NCI-H2227 treated with DMSO at 0.1 percent for 48 hours (cell line): ENCODE data around the gene TIMP1.
"Not testable (repeated sequence)": the region's sequence is repeated elsewhere in the genome, so short reads cannot be mapped to it uniquely, and the experiment has no call there.

Experiments
- DNase-seq: peaks from one replicate; lab custom pipeline; 2025; lab: John Stamatoyannopoulos, UW

TIMP1 gene

DNA sequence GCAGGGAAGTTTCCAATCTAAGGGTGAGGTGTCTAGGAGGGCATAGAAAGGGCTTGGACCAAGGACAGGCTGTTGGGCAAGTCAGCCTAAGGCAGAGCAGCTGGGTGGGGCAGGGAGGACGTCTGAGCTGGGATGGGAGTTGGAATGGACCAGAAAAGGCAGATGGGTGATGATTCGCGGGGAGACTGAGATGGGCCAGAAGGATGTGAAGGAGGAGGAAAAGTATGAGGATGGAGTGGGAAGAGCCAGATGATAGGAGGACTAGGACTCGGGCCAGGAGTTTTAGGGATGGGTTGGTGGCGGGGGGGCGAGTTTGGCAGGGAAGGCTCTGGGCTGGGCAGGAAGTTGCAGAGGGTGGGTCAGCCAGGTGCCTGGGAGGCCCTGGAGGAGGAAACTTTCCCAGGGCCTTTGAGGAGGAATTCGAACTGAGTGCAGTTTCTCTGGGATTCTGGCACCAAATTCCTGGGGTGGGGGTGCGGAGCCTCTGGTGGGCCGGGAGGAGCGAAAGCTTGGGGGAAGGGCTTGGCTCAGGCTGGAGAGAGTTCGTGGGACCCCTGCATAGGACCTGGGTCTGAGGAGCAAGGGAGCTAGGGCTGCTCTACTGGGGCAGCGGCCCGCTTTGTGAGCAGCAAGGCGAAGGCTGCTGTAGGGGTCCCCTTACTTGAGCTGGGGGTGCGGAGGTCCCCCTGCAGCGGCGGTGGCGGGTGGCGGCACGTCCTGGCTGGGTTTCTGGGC is 8.7 kb upstream of the TIMP1 start:
- no peak for DNase-seq

DNA sequence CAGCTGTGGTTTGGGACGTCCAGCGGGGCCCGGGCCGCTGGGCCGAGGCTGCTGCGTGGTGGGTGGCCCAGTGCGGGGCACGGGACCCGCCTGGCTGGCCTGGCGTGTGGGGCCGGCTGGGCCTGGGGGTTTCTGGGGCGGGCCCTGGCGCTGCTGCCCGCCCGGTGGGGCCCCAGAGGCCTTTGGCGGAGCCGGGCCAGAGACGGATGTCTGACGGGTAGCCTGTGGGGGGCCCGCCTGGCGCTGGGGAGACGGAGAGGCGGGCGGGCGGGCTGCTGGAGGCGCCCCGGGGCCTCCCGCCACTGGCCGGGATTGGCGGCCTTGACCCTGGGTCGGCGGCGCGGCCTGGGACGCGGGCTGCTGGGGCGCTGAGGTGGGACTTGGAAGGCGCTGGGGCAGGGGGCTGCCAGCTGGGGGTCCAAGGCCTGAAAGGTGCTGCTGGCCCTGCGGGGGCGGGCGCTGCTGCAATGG is 8.1 kb upstream of the TIMP1 start:
- no peak for DNase-seq

DNA sequence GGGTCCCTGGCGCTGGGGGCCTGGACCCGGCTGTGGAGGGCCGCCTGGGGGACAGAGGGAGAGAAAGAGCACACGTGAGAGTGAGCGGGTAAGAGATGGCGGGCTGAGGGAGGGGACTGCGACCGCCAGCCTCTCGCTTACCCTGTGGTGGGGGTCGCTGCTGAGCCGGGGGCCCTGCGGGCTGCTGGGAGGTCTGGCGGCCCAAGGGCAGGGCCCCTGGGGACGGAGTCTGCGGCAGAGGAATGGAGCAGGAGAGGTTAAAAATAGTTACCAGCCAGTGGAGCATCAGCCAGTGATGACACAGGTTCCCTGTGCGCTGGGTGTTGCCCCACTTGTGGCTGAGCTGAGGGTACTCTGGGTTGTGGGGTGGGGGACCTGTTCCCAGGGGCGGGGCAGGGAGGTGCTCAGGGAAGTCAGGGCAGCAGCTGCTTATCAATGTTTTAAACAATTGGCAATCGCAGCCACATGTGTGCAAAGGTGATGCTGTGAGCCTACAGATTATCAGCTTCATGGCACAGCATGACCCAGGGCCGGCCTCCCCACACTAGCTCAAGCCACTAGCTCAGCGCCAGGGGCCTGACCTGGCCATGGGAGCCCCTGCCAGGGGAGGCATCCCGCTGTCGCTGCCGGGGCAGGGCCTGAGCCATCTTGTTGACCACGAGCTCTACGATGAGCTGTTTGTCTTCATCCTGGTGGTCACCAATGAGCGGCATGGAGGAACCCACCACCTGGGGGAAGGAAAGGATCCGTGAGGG is 7.5 kb upstream of the TIMP1 start:
- no peak for DNase-seq

DNA sequence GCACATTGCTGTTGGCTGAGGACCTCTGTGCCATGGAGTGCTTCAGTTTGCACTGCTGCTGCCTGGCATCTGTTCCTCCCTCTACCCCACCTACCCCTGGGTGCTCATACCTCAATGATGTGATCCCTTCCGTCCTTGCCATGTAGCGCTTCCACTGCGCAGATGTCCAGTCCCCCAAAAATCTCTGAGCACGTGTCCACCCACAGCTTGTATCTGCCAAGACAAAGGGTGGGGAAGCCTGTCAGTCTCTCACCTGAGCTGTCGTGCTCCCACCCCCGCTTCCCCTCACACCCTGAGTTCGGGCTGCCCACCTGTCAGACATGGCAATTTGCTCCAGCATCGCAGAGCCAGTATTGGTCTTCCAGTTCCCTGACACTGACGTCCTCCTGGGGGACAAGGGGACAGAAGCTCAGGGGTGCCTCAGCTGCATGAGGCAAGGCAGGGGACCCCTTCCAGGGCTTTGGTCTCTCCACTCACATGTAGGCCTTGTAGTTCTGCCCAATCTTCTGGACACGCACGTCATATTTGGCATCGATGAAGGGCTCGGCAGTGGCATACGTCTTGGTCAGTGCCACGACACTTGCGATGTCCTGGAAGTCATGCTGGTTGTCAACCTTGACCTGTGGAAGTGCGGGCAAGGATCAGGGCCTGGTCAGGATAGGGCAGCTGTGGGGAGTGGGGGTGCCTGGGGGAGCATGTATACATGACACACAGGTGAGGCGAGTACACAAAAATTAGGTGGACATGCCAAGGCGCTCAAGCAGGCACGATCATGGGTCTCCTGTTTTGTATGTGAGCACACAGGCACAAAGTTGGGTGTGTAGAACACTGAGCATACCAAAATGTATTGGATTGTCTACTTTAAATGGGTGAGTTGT is 6.0 kb upstream of the TIMP1 start:
- DNase-seq = no peak

DNA sequence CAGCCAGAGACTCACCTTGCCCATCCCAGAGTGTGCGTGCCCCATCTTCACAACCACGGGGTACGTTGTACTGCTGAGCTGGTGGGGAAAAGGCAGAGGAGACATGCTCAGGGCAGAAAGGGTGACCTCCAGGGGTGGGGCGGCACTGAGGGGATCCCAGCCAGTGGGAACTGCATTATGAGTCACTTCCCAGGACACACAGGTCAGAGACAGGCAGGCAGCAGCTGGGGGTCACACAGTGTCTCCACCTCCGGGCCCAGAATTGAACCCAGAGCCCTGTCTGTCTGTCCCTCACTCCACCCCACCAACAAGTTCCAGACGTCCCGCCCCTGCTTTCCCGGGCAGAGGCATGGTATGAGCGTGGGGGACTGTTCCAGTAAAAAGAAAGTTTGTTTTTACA is 4.8 kb upstream of the TIMP1 start:
- DNase-seq = no peak

DNA sequence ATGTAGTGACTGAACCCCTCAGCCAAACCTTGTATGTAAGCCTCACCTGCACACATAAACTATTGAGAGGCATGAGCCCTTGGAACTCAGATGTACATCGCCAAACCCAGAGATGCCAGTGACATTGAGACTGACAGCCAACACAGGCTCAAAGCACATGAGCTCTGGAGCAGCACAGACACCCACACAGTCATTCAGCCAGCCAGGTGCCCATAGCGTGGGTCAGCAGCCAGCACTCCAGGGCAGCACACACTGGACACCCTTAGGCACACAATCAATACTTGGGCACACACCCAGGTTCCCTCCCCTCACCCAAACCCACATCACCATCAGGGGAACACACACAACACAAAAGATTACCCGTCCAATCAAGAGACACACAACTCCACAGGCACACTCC is 4.3 kb upstream of the TIMP1 start:
- DNase-seq = no peak

DNA sequence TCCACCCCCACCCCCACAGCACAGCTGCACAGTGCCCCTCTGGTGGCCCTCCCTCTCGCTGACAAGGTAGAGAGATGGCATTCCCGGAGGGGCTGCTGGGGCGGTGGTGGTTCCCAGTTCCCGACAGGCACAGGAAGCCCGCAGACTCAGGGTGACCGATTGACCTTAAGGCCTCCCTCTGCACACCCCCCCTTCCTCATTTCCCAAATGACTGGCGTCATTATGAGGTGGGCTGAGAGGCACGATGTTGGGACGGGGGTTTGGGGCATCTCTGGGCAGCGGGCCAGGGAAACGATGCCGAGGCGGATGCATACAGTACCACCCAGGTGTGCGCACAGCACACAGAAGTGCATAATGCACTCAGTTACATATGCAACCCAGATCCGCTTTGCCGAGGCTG is 3.5 kb upstream of the TIMP1 start:
- DNase-seq = no peak

DNA sequence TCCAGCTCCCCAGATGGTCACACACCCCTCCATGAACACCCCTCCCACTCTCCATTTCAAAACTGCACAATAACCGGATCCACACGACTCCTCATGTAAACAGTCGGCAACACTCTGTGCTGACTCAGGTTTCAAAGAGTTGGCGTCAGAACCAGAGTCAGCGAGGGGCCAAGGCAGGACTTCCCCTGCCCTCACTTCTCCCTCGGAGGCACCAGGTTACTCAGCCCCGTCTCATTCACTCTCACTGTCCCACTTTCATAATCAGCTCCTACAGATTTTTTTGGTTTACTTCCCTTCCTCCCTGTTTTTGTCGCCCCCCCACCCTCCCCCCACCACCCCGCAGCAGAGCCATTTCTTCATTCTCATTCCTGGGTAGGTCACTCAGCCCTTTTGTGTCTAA is 2.7 kb upstream of the TIMP1 start:
- DNase-seq = no peak

DNA sequence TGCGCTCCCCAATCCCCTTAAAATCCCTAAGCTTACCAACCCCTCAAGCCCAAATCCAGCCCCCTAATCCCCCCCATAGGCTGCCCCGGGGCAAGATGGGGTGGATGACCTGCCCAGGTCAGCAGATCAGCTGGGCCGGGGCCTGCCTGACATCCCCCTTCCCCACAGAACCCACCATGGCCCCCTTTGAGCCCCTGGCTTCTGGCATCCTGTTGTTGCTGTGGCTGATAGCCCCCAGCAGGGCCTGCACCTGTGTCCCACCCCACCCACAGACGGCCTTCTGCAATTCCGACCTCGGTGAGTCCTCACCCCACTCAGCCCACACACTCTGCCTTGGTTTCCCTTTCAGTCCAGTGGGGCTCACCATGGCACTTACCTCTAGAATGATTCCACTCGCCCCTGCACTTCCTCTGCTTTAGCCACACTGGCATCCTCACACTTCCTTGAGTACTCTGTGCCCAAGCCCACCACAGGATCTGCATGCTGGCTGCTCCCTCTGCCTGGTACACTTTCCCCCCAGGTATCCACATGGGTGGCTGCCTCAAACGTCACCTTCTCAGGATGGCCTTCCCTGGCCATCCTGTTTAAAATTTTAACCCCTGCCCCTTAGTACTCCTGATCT is 1.1 kb downstream of the TIMP1 start:
- no peak for DNase-seq

DNA sequence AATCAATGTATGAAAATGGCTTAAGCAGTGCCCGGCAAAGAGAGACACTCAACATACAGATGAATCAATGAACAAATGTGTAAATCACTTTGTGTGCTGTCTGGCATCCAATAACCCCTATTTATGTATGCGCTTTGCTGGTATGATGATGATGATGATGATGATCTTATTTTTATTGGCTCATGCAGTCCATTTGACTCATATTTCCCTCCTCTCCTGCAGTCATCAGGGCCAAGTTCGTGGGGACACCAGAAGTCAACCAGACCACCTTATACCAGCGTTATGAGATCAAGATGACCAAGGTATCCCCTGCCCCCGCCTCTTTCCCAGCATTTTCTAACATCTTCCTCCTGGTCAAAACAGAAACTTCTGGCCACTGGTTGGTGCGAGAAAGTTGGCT is 2.5 kb downstream of the TIMP1 start:
- DNase-seq = no peak

DNA sequence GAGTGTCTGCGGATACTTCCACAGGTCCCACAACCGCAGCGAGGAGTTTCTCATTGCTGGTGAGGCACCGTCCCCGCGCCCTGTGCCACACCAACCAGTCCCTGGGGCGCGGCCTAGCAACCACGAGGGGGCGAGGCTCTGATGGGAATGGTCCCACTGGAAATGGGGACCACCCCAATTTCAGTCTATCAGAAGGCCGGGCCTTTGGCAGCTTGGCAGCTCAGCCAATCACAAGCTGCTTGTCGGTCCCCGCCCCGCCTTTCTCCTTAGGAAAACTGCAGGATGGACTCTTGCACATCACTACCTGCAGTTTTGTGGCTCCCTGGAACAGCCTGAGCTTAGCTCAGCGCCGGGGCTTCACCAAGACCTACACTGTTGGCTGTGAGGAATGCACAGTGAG is 3.0 kb downstream of the TIMP1 start:
- DNase-seq = no peak

DNA sequence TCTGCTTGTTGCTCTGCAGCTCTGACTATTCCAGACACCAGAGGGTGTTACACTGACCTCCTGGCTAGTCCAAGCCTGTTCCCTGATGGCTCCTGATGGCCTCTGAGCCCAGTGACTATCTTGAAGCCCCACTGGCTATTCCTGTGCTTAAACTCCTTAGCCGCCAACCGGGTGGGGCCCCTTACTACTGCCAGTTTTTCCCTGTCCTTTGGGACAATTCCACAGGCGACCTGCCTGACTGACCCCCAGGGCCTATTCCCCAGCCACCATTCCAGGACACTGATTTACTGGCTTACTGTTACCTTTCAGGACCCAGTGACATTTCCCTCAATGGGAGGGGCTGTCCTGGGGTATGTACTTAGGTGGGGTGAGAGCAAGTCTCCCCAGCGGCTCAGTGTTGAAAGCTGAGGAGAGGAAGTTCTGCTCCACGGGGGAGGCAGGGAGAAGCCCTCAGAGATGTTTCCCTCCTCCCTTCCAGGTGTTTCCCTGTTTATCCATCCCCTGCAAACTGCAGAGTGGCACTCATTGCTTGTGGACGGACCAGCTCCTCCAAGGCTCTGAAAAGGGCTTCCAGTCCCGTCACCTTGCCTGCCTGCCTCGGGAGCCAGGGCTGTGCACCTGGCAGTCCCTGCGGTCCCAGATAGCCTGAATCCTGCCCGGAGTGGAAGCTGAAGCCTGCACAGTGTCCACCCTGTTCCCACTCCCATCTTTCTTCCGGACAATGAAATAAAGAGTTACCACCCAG is 4.0 kb downstream of the TIMP1 start:
- no peak for DNase-seq

DNA sequence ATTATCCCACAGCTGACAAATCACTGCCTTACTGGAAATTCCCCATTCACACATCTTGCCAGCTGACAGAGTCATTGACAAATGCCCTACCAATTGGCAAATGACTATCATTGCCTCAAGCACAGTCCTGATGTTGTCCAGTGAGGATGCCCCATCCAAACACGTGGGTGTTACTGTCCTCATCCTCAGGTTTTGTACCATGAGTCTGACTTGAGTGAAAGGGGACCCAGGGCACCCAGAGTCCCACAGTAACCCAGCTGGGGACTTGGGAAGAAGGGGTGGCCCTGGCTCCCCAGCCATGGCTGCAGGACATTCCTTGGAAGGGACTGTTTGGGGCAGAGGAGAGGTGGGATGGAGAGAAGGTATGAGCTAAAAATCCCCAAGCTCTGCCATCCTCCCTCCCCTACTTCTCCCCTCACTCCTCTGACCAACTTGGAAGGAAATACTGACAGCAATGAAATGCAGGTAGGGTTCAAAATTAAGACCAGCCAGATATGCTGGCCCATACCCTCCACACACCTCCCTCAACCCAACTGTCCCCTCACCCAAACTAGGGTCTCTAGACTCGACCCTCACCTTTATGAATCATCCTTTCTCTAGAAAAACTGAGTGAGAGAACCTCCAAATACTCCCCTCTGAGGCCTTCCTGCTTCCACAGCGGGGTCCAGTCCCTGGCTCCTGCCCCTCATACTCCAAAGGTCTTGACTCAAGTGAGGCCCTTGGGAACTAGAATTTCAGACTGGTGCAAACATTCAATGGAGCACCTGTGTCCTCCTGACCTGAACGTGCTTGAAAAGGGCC is 5.1 kb downstream of the TIMP1 start:
- DNase-seq = no peak

DNA sequence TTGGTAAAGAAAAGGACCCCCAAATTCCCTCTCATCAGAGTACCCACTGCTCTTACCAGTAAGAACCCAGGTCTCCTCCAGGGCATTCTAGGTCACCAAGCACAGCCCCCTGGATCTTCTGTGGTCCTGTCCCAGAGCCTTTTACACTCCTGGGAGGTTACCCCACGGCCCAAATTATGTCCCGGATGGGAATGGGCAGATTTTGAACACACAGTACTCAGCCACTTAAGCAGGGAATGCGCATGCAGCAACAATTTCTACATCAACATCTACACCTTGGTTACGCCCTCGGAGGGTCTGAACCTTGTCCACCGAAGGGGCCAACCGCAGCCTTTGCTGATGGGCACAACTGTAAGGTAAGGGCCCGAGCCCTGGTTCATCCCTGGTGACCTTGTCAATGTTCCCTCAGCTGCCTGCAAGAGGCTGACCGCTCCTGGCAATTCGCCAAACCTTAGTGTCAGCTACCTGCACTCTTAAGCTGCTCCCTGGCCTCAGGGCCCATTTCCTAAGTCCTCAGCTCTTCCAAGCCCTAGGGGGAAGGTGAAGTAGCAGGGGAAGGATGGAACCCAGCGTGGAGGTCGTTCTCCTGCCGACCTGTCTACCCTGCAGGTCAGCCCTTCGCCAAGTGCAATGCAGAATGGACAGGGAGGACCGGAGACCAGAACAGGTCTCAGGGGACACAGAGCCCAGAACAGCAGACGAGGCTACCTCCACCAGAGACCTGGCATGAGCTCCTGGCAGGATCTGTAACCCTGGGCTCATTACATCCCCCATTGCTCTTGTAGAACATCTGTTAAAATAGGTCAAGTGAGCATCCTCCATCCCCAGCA is 5.9 kb downstream of the TIMP1 start:
- no peak for DNase-seq

DNA sequence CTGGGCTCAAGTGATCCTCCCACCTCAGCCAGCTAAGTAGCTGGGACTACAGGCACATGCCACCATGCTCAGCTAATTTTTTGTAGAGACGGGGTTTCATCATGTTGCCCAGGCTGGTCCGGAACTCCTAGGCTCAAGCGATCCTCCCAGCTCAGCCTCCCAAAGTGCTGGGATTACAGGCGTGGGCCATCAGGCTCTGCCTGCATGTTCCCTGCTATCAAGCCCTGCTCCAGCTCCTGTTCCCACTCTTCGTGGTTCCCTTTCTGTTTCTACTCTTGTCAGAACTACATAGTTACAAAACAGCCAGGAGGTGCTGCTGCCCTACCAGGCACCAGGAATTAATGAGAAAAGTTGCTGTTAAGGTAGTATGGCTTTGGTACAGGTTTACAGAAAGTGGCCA is 8.7 kb downstream of the TIMP1 start:
- no peak for DNase-seq

DNA sequence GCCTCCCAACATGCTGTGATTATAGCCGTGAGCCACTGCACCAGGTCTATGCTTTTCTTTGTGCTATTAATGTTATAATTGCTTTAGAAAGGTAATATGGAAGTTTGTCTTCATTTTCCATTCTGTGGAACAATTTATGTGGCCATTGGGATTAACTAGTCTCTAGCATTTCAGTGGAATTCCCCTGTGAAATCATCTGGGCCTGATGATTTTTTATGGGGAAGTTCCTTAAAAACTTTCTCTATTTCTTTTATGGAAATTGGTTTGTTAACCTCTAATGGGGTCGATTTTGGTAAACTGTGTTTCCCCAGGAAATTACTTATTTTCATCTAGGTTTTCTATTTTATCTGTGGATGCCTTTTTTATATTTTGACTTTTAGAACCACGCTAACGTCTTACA is 11.3 kb downstream of the TIMP1 start:
- DNase-seq = no peak

DNA sequence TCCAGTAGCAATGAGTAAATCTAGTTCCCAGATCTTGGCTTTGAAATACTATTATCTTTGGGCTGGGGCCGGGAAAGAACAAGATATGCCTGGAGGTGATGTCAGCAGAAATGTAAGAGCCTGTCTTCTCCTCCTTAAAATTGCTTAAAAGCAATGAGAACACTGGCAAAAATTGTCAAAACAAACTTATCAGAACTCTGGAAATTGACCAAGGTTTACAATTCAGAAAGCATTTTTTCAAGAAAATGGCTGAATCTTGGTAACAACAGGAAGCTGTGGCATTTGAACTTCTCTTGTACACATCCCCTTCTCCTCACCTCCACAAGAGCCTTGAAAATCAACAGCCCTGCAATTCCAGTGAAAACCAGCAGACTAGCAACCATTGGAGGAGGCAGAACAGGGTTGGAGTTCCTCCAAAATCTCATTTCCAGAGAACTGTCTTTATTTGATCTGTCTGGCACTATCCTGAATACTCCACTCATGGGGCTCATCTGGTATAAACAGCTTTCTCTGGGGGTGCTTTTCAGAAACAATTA is 13.5 kb downstream of the TIMP1 start:
- no peak for DNase-seq

DNA sequence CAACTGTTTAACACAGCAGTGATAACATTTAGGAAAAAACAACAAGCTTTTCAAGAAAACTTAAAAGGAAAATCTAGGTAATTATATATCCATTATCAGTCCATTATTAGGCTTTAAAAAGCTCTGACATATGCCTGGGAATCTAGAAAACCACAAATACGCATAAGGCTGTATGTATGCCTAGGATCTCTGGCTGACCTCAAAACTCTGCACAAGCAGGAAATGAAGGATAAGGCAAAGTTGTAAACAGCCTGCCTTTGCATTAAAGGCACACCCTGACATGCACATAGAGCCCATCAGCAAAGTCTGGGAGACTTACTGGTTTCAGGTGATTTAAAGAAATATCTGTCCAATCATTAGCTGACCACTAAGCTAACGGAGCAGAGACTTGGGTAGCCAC is 14.0 kb downstream of the TIMP1 start:
- no peak for DNase-seq

DNA sequence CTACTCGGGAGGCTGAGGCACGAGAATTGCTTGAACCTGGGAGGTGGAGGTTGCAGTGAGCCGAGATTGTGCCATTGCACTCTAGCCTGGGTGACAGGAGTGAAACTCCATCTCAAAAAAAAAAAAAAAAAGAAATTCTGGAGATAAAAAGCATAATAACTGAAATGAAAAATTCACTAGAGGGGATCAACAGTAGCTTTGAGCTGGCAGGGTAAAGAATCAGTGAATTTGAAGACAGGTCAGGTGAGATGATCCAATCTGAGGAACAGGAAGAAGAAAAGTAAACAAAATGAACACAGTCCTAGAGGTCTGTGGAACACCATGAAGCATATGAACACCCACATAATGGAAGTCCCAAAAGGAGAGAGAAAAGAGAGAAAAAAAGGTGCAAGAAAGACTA is 15.0 kb downstream of the TIMP1 start:
- no peak for DNase-seq

DNA sequence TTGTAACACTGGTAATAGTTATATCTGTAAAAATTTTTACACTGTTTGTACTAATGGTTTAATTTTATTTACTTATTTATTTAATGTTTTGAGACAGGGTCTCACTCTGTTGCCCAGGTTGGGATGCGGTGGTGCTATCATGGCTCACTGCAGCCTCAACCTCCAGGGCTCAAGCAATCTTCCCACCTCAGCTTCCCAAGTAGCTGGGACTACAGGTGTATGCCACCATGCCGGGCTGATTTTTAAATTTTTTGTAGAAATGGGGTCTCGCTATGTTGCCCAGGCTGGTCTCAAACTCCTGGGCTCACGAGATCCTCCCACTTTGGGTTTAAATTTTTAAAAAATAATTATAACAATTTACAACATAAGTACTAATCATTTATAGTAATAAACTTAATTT is 20.9 kb downstream of the TIMP1 start:
- DNase-seq = not testable (repeated sequence)
